HuH-7.5 (cell line): Measurements from ENCODE around the gene MTMR11.
"Not testable (repeated sequence)": the region's sequence is repeated elsewhere in the genome, so short reads cannot be mapped to it uniquely, and the experiment has no call there.

ENCODE experiments used
- DNase-seq: peaks from one replicate; pipeline ENCODE4 v3.0.0; 2011; ENCODE audit warnings: low spot score

Gene MTMR11

DNA sequence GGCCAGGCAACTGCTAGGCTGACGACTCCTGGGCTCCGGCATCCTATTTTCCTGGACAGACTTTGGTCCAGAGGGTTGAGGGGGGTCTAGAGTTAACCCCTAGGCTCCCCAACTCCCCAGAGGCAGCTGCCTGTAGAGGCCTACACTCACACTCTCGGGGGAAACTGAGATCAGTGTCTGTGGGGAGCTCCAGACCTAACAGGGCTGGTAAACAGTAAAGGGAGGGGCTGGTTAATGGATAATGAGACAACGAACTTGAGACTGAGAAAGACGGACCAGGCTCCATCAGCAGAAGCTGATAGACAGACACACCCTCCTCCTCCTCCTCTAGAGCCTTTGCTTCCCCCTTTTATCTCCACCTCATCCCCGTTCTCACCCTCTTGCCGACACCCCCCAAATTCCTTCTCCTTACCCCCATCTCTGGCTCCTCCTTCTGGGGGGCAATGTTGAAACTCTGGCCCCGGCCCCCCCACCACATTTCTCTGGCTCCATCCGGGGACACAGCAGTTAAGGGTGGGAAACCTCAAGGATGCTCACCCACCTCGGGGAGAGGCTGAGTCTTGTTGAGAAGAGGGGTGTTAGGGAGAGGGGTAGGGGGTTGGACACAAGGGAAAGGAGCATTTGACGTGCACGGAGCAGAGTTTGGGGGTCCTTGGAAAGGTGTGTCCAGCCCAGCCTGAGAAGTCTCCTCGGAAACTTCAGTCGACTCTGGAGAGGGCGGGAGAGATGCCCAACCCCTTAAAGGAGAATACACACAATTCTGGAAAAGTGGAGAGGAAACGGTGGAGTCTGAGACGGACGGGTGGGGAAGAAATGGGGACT, at the start of gene MTMR11:
MTMR11 (minus strand) TSS at position 710 of the 822 bp plus-strand sequence; CDS start at position 478, 232 bp downstream.
- no peak for DNase-seq

DNA sequence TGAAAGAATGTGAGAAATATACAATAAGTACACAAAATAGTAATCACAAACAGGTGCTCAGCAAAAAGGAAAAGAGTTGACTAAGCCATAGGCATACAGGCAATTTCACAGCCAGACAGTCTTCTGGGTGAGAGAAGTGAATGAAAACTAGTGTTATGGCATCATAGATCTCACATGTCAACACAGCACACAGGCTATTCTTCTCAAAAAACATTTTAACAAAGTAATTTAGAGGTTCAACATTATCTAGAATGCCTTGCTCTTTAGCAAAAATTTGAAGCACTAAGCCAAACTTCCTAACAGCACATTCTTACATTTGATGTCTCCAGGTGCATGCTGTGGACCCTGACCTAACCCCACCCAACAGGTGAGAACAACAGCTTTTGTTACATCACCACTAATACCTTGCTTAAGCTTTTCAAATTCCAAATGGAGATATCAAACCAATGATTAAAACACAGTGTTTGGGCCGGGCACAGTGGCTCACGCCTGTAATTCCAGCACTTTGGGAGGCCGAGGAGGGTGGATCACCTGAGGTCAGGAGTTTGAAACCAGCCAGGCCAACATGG, 43.4 kb upstream of the MTMR11 start:
- DNase-seq = no peak

- DNase-seq = no peak
Measured at GRCh38 chr1:149979245-149979971, 42.7 kb upstream of the MTMR11 start.

DNA sequence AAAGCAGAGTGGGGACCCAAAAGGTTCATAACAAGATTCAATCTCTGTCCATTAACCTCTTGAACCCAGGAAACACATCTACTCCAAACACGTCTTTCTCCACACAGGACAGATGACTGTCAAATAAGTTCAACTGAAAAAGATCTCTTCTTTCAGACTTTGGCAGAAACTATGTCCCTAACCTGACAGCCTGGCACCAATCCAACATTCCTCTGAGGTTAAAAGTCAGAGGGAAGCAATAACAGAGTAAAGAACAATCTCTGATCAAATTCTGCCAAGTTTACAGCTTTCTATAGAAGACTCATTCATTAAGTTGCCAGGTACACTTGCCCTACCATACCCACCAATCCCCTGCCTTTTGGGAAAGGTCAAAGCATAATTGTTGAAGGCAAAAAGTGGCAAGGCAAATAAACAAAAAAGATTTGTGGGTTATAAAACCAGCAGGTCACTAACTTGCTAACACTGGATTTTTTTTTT, 41.9 kb upstream of the MTMR11 start:
- peak; percentile 20 for DNase-seq

DNA sequence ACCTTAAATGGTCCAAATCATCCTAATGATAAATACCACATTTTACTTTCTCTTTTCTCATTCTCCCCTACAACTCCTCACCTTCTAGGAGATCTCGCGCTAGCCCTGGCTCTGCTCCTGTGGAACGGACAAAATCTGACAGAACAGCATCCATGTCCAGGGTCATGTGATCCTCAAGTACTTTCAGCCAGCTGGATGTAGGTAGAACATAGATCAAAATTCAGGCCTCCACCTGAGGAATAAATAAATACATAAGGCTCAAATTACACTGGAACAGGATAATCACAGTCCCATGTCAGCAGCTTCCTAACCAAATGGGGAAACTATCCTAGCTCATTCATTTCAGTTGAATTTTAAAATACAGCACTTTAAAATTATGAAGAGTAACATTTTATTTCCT, 40.7 kb upstream of the MTMR11 start:
- DNase-seq = no peak

DNA sequence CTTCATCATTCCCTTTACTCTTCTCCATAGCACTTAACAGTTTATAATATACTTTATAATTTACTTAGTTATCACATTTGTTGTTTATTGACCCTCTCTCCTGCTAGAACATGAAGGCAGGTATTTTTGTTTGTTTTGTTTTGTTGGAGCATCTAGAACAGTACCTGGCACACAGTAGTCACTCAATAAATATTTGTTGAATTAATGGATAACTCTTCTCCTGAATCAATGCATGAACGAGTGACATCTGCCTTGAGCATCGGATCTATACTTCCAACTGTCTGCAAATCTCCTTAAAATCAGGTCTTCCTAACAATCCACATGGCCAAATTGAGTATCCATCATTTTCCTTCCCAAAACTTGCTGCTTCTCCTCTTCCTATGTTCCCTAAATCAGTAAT, 35.9 kb upstream of the MTMR11 start:
- DNase-seq = no peak

DNA sequence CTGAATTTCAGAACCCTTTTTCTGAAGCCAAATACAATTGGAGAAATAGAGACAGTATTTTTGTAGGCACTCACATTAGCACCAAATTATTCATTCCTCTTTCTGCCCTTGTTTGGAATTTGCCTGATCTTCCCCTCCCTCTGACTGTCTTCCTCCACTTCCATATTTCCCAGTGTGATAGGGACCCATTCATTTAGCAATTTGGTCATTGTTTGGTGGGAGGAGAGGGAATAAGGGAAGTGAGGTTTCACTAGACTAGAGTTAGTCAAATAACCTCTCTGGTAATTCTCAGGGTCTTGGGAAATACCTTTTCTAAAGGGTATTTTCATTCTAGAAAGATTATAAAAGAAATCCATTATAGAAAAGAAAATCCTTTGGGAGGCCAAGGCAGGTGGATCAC, 31.0 kb upstream of the MTMR11 start:
- DNase-seq = no peak

DNA sequence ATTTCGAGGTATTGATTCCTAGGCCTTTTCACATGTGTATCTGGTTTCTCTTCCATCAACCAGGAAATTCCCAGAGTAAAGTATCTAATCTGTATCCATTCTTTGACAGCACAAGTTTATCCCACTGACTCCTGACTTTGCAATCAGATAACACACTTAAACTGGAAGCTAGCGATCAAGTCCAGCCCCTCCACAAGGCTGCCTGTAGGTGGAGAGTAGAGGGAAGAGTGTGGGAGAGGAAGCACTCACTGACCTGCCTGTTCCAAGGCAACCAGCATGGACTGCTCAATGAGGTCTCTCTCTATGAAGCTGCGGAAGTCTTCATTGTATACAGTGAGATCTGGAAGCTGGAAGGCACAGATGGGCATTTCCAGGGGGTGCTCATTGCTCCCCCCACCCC, 30.4 kb upstream of the MTMR11 start:
- no peak for DNase-seq

DNA sequence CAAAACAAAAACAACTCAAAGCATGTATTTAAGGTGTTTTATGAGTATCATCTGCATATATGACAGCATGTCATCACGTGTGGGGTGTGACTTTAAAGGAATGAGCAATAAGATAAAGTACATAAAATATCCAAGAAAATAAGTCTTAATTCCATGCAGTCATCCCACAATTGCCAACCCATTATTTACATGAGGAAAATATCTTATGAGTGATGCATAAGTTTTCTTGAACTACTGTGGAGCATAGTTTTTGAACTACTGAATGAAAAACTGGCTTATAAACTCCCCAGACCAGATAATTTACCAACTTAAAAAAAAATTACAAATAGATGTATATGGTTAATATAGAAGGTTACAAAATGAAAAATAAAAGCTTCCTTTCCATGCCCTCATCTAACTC, 29.7 kb upstream of the MTMR11 start:
- DNase-seq = no peak

GRCh38 chr1:149965440-149965839, 28.8 kb upstream of the MTMR11 start:
- DNase-seq = no peak

DNA sequence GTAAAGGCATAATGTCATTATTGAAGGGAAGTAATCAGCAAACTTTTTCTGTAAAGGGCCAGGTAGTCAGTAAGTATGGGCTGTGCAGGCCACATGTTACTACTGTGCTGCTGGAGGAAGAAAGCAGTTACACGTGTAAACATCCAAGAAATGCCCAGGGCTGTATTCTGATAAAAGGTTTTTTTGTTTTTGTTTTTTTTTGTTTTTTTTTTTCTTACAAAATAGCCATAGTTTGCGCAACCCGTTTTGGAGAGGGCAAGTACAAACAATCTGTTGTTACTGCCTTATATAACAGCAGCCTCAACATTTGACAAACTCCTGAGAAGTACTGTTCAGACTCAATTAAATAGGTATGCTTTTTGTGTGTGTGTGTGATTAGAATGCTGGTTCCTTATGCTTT, 26.7 kb upstream of the MTMR11 start:
- DNase-seq = no peak

DNA sequence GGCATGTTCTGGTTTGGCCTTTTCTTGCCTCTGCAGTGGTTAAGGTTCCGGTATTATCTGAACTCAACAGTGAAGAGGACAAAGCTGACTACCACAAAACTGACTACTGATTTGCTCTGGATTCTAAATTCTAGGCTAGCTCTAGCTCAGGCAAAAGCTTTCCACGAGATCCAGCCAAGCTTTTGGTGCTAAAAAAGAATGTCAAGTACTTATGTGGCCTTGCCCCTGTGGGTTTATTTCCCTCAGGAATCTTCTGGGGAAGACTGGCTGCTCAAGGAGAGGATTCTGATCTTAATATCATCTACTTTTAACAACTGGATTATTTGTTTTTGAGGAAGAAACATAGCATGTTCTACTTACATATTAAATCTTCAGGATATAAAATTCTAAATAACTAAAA, 26.1 kb upstream of the MTMR11 start:
- DNase-seq = no peak

DNA sequence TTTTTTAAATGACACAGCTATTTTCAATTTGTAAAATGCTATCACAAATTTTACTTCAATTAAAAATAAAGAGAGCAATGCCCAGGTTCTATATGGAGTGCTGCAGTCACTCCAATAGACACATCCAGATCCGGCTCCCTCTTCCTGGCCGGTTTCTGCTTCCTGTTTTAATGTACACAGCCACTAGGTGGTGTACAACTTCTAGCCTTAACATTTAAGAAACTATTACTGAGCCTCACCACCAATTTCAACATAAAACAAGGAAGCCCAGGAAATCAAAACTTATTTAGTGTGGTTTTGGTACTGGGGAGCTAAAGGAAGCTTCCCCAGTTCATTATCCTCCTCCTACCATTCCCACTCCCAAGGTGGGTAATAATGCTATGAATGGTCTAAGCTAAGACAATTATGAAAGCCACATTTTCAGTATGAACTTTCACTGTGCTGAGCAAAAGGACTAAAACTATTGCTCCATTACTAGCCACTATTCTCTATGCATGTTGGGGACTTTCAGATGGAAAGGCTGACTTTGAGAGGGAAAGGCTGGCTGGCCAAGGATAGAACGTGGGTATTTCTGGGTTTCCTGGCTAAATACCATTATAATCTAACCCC, 25.5 kb upstream of the MTMR11 start:
- peak; percentile 38 for DNase-seq

- not testable (repeated sequence) for DNase-seq
Measured at GRCh38 chr1:149957548-149957947, 20.9 kb upstream of the MTMR11 start.

GRCh38 chr1:149949911-149950310, 13.2 kb upstream of the MTMR11 start:
- no peak for DNase-seq

GRCh38 chr1:149945206-149945605, 8.5 kb upstream of the MTMR11 start:
- DNase-seq = no peak

DNA sequence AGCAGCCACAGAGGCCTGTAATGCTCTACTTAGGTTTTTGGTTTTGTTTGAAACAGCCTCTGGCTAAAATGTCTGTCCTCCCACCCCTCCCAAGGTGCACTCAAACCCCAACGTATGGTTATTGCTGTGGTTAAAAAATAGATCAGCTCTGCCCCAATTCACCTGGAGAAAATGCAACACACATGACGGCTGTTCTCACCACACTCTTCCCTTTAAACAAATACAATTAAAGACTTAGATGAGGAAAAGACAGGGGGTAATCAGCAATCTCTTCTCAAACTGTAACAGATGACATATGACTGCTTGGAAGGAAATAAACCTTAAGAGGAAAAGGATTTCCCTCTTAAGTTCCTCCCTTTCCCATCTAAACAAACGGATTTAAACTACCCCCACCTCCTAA, 6.2 kb upstream of the MTMR11 start:
- no peak for DNase-seq

DNA sequence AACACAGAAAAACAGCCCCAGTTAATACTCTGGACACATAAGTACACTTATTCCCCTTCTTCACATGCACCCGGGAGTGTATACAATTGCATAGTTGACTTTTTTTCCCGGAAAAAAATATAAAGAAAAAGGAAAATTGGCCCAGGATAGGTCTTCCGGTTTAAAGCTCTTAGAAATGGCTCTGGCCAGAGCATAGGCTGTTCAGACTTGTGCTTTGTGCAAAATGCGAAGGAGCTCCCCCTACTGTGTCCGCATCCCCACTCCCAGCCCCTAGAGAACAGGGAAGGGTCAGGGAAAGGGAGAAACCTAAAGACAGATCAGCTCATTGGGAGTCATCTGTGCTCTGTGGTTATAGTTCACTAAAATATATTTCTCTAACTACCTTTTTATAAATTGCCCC, 5.5 kb upstream of the MTMR11 start:
- DNase-seq = peak; percentile 39

DNA sequence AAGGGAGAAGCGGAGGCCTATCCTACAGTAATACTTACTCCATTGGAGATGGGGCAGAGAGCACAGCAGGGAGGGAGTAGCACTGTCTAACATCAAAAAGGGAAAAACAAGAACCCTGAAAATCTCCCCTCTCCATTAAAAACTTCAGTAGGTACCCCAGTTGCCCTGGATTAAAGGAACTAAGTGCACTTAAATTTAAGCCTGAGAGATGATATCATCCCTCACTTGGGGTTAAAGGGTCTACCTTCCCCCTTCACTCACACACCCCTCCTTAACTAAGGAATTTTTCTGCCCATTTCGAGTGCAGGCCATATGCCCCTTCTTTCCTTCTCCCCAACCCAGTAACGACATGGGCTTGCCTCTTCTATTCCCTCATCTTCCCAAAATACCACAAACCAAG, 3.7 kb upstream of the MTMR11 start:
- DNase-seq = no peak

DNA sequence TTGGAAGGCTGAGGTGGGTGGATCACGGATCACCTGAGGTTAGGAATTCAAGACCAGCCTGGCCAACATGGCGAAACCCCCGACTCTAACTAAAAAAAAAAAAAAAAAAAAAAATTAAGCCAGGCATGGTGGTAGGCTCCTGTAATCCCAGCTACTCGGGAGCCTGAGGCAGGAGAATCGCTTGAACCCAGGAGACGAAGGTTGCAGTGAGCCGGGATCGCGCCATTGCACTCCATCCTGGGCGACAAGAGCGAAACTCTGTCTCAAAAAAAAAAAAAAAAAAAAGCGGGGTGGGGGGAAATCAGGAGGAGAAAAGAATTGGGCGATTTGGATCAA, 2.0 kb upstream of the MTMR11 start:
- DNase-seq = not testable (repeated sequence)

DNA sequence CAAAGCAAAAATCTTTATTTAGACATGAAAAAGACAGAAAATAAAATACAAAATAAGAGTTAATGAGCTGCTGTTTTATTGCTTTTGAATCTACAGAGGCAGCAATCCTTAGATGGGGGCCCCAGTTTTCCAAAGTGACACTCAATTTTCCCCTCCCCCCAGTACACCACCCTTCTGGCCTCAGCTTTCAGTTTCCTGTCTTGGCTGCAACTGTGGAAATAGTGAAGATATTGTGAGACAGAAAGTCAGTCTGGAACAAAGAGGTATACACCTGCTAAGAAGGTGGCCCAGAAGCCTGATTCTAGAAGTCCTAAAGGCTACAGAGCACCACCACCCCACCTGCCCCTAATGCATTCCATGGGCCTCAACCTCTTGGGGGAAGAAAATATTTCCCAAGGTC, 1.1 kb upstream of the MTMR11 start:
- no peak for DNase-seq

DNA sequence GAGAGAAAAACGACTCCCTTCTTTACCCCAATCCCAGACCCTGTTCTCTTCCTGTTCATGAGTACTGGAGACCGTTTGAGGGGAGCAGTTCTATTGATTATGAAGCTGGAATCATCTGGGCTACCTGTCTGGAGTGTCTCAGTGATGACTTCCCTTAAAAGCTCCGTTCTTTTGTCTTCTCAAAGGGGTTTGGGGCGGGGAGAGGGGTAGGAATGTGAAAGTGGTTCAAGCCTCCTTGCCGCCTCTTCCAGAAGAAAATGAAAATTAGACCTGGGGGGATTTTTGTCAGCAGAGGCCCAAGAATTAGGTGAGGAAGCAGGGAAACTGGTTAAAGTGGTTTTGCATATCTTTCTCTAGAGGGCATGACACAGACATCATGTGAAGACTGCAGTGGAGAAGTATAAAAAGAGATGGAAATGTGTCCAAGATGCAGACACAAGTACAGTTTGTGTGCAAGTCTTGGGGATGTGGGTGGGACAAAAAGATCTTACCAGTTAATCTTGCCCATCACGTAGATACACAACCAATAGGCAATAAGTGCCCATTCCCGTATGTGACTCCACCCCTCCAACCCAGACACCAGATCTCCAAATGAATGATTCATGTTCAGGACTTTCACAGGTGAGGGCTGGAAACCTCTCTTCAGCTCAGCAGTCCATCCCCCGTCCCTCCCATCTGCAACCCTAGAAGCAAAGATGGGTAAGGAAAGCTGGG, 470 bp upstream of the MTMR11 start:
- peak; percentile 37 for DNase-seq
